Measurements from ENCODE around the gene TRAPPC14. TPM values are rescaled to one million over a fixed set of nuclear protein-coding genes. Genes with fewer than 3 reads are reported as not detected.
"Not testable (repeated sequence)": the region's sequence is repeated elsewhere in the genome, so short reads cannot be mapped to it uniquely, and the experiment has no call there.

The TRAPPC14 gene
- total RNA-seq, 2 donors from 2014 or later = 5.1 to 8.3 TPM

- no peaks in the 10 kb centered on the region for H3K27me3 ChIP-seq
- H3K27ac ChIP-seq = no peak overlapping the region
- no peak for DNase-seq (ENCODE audit: low spot score)
- H3K9me3 ChIP-seq = no peaks in the 10 kb centered on the region
- no peak overlapping the region for H3K4me3 ChIP-seq
- no peaks in the 10 kb centered on the region for H3K36me3 ChIP-seq
- TF ChIP-seq, protein P1, sequence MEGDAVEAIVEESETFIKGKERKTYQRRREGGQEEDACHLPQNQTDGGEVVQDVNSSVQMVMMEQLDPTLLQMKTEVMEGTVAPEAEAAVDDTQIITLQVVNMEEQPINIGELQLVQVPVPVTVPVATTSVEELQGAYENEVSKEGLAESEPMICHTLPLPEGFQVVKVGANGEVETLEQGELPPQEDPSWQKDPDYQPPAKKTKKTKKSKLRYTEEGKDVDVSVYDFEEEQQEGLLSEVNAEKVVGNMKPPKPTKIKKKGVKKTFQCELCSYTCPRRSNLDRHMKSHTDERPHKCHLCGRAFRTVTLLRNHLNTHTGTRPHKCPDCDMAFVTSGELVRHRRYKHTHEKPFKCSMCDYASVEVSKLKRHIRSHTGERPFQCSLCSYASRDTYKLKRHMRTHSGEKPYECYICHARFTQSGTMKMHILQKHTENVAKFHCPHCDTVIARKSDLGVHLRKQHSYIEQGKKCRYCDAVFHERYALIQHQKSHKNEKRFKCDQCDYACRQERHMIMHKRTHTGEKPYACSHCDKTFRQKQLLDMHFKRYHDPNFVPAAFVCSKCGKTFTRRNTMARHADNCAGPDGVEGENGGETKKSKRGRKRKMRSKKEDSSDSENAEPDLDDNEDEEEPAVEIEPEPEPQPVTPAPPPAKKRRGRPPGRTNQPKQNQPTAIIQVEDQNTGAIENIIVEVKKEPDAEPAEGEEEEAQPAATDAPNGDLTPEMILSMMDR (IDR thresholded peaks at IDR 0.05) = no peak
- H3K4me1 ChIP-seq = no peaks in the 10 kb centered on the region
Observed at GRCh38 chr7:100137851-100138760, 20.4 kb downstream of the TRAPPC14 start.

- no peaks in the 10 kb centered on the region for H3K27me3 ChIP-seq
- TF ChIP-seq, protein P1 (IDR thresholded peaks at IDR 0.05) = peak; percentile 42 to 82
- H3K27ac ChIP-seq = no peak overlapping the region
- H3K9me3 ChIP-seq = no peaks in the 10 kb centered on the region
- no peak overlapping the region for H3K4me3 ChIP-seq
- H3K4me1 ChIP-seq = peaks cover 0 to 15% of the 10 kb centered on the region in 2 donors
- no peak for DNase-seq (ENCODE audit: low spot score)
- no peaks in the 10 kb centered on the region for H3K36me3 ChIP-seq
Observed at GRCh38 chr7:100132697-100133151, 25.8 kb downstream of the TRAPPC14 start.

DNA sequence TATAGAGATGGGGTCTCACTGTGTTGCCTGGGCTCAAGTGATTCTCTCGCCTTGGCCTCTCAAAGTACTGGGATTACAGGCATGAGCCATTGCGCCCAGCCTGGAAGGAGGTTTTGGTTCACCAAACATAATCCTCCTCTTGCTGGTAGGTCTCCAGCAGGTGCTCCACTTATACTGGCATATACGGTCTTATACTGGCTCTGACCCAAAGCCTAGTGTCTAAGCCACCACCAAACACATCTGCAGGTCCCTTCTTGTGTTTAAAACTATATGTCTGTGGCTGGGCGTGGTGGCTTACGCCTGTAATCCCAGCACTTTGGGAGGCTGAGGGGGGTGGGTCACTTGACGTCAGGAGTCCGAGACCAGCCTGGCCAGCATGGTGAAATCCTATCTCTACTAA is 26.4 kb downstream of the TRAPPC14 start:
- TF ChIP-seq, protein P1 (IDR thresholded peaks at IDR 0.05) = no peak
- Histone ChIP-seq H3K4me3 (no peak overlapping the region), H3K4me1 (peaks cover 0 to 16% of the 10 kb centered on the region in 2 donors), H3K36me3 (no peaks in the 10 kb centered on the region), H3K27ac (no peak overlapping the region), H3K9me3 (no peaks in the 10 kb centered on the region), H3K27me3 (no peaks in the 10 kb centered on the region)
- DNase-seq (ENCODE audit: low spot score) = no peak

GRCh38 chr7:100130608-100131453 is 27.7 kb downstream of the TRAPPC14 start:
- no peaks in the 10 kb centered on the region for H3K36me3 ChIP-seq
- H3K27ac ChIP-seq = no peak overlapping the region
- TF ChIP-seq, protein P1 (IDR thresholded peaks at IDR 0.05) = peak; percentile 76 to 91
- H3K27me3 ChIP-seq = no peaks in the 10 kb centered on the region
- peaks cover 0 to 23% of the 10 kb centered on the region in 2 donors for H3K4me1 ChIP-seq
- no peak overlapping the region for H3K4me3 ChIP-seq
- no peaks in the 10 kb centered on the region for H3K9me3 ChIP-seq
- peak; percentile 70 for DNase-seq (ENCODE audit: low spot score)

DNA sequence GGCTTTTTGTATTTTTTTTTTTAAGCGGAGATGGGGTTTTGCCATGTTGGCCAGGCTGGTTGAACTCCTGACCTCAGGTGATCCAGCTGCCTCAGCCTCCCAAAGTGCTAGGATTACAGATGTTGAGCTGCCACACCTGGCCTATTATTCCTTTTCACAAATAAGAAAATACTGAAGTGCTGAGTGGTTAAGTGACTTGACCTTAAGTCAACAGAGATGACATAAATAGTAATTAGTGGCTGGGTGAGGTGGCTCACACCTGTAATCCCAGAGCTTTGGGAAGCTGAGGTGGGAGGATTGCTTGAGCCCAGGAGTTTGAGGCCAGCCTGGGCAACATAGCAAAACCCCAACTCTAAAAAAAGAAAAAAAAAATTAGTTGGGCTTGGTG is 28.3 kb downstream of the TRAPPC14 start:
- DNase-seq (ENCODE audit: low spot score); H3K4me3 ChIP-seq; H3K27me3 ChIP-seq; H3K27ac ChIP-seq; H3K36me3 ChIP-seq; H3K9me3 ChIP-seq: not testable (repeated sequence)
- peaks cover 0 to 29% of the 10 kb centered on the region in 2 donors for H3K4me1 ChIP-seq

- Histone ChIP-seq H3K4me3 (no peak overlapping the region), H3K36me3 (no peaks in the 10 kb centered on the region), H3K9me3 (no peaks in the 10 kb centered on the region), H3K27me3 (no peaks in the 10 kb centered on the region), H3K27ac (no peak overlapping the region), H3K4me1 (peaks cover 0 to 34% of the 10 kb centered on the region in 2 donors)
- DNase-seq (ENCODE audit: low spot score) = no peak
- TF ChIP-seq, protein P1 (IDR thresholded peaks at IDR 0.05) = no peak
Observed at GRCh38 chr7:100128637-100128963, 29.9 kb downstream of the TRAPPC14 start.
